Activated CD4-positive, CD25-positive, alpha-beta regulatory T cell treated with anti-CD3 and anti-CD28 coated beads, Interleukin-2, amount 50 U/mL, for 24 hours (primary cell): ENCODE measurements around the gene PSKH1.
"Not testable (repeated sequence)": the region's sequence is repeated elsewhere in the genome, so short reads cannot be mapped to it uniquely, and the experiment has no call there.

ENCODE experiments used
- ATAC-seq, 2 donors: fragments of 150-1000 bp; cut with Tn5 transposase; one replicate each; pipeline ENCODE4 v1.10.0; 2021; ENCODE audit warnings: mild to moderate bottlenecking in 1 of 2, moderate library complexity in 1 of 2

Gene PSKH1

GRCh38 chr16:67892899-67893742 is at the start of gene PSKH1:
TSS of gene PSKH1 (plus strand) at chr16:67893254. CDS start at chr16:67908750, 15,496 bp downstream.
- peak; percentile 98 to 99 for ATAC-seq

- no peak for ATAC-seq
Measured at GRCh38 chr16:67843343-67843765, 49.7 kb upstream of the PSKH1 start.

- no peak for ATAC-seq
Measured at GRCh38 chr16:67844497-67844896, 48.6 kb upstream of the PSKH1 start.

- ATAC-seq = no peak
Measured at GRCh38 chr16:67845291-67846062, 47.6 kb upstream of the PSKH1 start.

- ATAC-seq = no peak
Measured at GRCh38 chr16:67846063-67846319, 47.1 kb upstream of the PSKH1 start.

- peak; percentile 72 to 73 for ATAC-seq
Measured at GRCh38 chr16:67846320-67847063, 46.6 kb upstream of the PSKH1 start, which contains the start of gene NUTF2. TSS of gene NUTF2 (plus strand) at chr16:67846933. CDS start at chr16:67865131, 18,198 bp downstream.

- peak; percentile 50 to 55 for ATAC-seq
Measured at GRCh38 chr16:67847064-67847861, 45.8 kb upstream of the PSKH1 start, which contains the start of gene CENPT. TSS of gene CENPT (minus strand) at chr16:67847693. CDS start at chr16:67833859, 13,834 bp downstream.

GRCh38 chr16:67848118-67848517 is 44.9 kb upstream of the PSKH1 start:
- no peak for ATAC-seq

GRCh38 chr16:67853670-67854069 is 39.4 kb upstream of the PSKH1 start:
- ATAC-seq = no peak

GRCh38 chr16:67855789-67856188 is 37.3 kb upstream of the PSKH1 start:
- ATAC-seq = no peak

- ATAC-seq = no peak
Measured at GRCh38 chr16:67856927-67857546, 36.0 kb upstream of the PSKH1 start.

- peak; percentile 90 to 97 for ATAC-seq
Measured at GRCh38 chr16:67857547-67858233, 35.4 kb upstream of the PSKH1 start.

- no peak for ATAC-seq
Measured at GRCh38 chr16:67858500-67858899, 34.6 kb upstream of the PSKH1 start.

GRCh38 chr16:67860589-67861398 is 32.3 kb upstream of the PSKH1 start:
- no peak for ATAC-seq

GRCh38 chr16:67861877-67862276 is 31.2 kb upstream of the PSKH1 start:
- no peak for ATAC-seq

- ATAC-seq = no peak
Measured at GRCh38 chr16:67862623-67863583, 30.2 kb upstream of the PSKH1 start.

GRCh38 chr16:67864044-67864443 is 29.0 kb upstream of the PSKH1 start:
- ATAC-seq = not testable (repeated sequence)

- no peak for ATAC-seq
Measured at GRCh38 chr16:67864594-67864993, 28.5 kb upstream of the PSKH1 start.

- ATAC-seq = peak in 1 of 2 donors; percentile 58
Measured at GRCh38 chr16:67865318-67865717, 27.7 kb upstream of the PSKH1 start.
